Measurements from ENCODE around the gene RASL10B.

DNA sequence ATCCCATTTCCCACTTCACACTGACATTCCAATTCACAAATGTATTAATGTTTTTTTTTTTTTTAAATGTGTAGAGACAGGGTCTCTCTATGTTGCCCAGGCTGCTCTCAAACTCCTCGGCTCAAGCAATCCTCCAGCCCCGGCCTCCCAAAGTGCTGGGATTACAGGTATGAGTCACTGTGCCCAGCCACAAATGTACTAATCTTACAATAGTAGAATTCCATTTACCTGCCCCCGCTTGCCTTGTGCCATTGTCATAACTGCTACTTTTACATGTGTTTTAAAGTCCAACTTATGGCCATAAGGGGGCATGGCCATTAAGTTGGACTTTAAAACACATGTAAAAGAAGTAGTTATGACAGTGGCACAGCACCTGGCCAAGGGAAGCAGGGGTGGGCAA lies 59.4 kb downstream of the RASL10B start:
- TF ChIP-seq, protein P1, sequence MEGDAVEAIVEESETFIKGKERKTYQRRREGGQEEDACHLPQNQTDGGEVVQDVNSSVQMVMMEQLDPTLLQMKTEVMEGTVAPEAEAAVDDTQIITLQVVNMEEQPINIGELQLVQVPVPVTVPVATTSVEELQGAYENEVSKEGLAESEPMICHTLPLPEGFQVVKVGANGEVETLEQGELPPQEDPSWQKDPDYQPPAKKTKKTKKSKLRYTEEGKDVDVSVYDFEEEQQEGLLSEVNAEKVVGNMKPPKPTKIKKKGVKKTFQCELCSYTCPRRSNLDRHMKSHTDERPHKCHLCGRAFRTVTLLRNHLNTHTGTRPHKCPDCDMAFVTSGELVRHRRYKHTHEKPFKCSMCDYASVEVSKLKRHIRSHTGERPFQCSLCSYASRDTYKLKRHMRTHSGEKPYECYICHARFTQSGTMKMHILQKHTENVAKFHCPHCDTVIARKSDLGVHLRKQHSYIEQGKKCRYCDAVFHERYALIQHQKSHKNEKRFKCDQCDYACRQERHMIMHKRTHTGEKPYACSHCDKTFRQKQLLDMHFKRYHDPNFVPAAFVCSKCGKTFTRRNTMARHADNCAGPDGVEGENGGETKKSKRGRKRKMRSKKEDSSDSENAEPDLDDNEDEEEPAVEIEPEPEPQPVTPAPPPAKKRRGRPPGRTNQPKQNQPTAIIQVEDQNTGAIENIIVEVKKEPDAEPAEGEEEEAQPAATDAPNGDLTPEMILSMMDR (conservative IDR thresholded peaks at IDR 0.05 in 1 of 2, IDR thresholded peaks at IDR 0.05 in 1 of 2; ENCODE audit: extremely low read depth in 1 of 2, insufficient read depth in 1 of 2, low read depth in 1 of 2, low read length in 2 of 2) = no peak
- TF ChIP-seq EZH2 (IDR thresholded peaks at IDR 0.05; ENCODE audit: borderline replicate concordance, low read length) = no peak

All from mammary epithelial cell (primary cell).